CD4-positive, alpha-beta T cell treated with Interleukin-6 at 100 ng/mL for 8 hours (primary cell): ENCODE data around the gene INTS11.
"Not testable (repeated sequence)": the region's sequence is repeated elsewhere in the genome, so short reads cannot be mapped to it uniquely, and the experiment has no call there.

Experiments
- DNase-seq: peaks from one replicate; pipeline ENCODE4 v3.0.0-alpha.2; 2020; ENCODE audit warnings: mixed read lengths, low spot score

The INTS11 gene

GRCh38 chr1:1329304-1330210 is 5.1 kb upstream of the INTS11 start:
- no peak for DNase-seq

- no peak for DNase-seq
These were observed 3.8 kb upstream of the INTS11 start for GRCh38 chr1:1328254-1328653.

- DNase-seq: no peak
These were observed 2.8 kb upstream of the INTS11 start for GRCh38 chr1:1327291-1327690.

GRCh38 chr1:1326075-1326605 is 1.7 kb upstream of the INTS11 start:
- no peak for DNase-seq

- DNase-seq: no peak
These were observed 1.0 kb upstream of the INTS11 start for GRCh38 chr1:1325288-1326074.

- DNase-seq: no peak
These were observed 356 bp downstream of the INTS11 start for GRCh38 chr1:1324084-1324523.

GRCh38 chr1:1322952-1323351 is 1.5 kb downstream of the INTS11 start:
- DNase-seq: no peak

- no peak for DNase-seq
These were observed 2.0 kb downstream of the INTS11 start for GRCh38 chr1:1322418-1322817.

GRCh38 chr1:1321477-1321876 is 3.0 kb downstream of the INTS11 start:
- no peak for DNase-seq

- no peak for DNase-seq
These were observed 3.6 kb downstream of the INTS11 start for GRCh38 chr1:1320666-1321448.

GRCh38 chr1:1319646-1319941 is 4.9 kb downstream of the INTS11 start:
- DNase-seq: no peak

- no peak for DNase-seq
These were observed 5.4 kb downstream of the INTS11 start for GRCh38 chr1:1318777-1319645.

GRCh38 chr1:1318131-1318652 is 6.3 kb downstream of the INTS11 start:
- DNase-seq: no peak

- no peak for DNase-seq
These were observed 7.0 kb downstream of the INTS11 start for GRCh38 chr1:1317420-1317819.

GRCh38 chr1:1316199-1316598 is 8.3 kb downstream of the INTS11 start:
- DNase-seq: not testable (repeated sequence)

GRCh38 chr1:1315435-1315954 is 9.0 kb downstream of the INTS11 start:
- no peak for DNase-seq

GRCh38 chr1:1314678-1315335 is 9.7 kb downstream of the INTS11 start:
- DNase-seq: no peak

- no peak for DNase-seq
These were observed 10.2 kb downstream of the INTS11 start for GRCh38 chr1:1314237-1314586.

- no peak for DNase-seq
These were observed 10.8 kb downstream of the INTS11 start for GRCh38 chr1:1313500-1314236.
